ENCODE measurements around the gene OXCT2.

GRCh38 chr1:39758556-39759435 is 12.4 kb downstream of the OXCT2 start:
- no peak for TF ChIP-seq EZH2 (IDR thresholded peaks at IDR 0.05; ENCODE audit: insufficient read depth, poor library complexity, severe bottlenecking)
- TF ChIP-seq EZH2phosphoT487 (IDR thresholded peaks at IDR 0.05; ENCODE audit: insufficient read depth, low read depth), result no peak
